Astrocyte (in vitro differentiated cells and primary cell): ENCODE data around the gene ITGB8. TPM values are rescaled to one million over a fixed set of nuclear protein-coding genes. Genes with fewer than 3 reads are reported as not detected.

ENCODE experiments used
- DNase-seq: peaks from one replicate; pipeline ENCODE4 v3.0.0-alpha.2; 2010; ENCODE audit warnings: low read depth
- FAIRE-seq: peaks from 2 replicates; lab custom pipeline; 2011; peaks lifted over from hg19 to GRCh38; lab: Jason Lieb, UNC
- H2AFZ ChIP-seq: 2 replicates; pipeline ENCODE4 v1.6.0; 2012; ENCODE audit warnings: low read depth, low read length, inconsistent platforms
- H3K27ac ChIP-seq: 2 replicates; pipeline ENCODE4 v1.5.1; 2011; ENCODE audit warnings: low read depth, low read length, inconsistent platforms
- H3K27me3 ChIP-seq: 2 replicates; pipeline ENCODE4 v1.6.0; 2011; ENCODE audit warnings: low read length, inconsistent platforms; ENCODE audit not compliant: insufficient read depth
- H3K36me3 ChIP-seq: 2 replicates; pipeline ENCODE4 v1.5.1; 2011; ENCODE audit warnings: low read length, inconsistent platforms; ENCODE audit not compliant: insufficient read depth
- H3K4me1 ChIP-seq: 2 replicates; pipeline ENCODE4 v1.5.1; 2011; ENCODE audit warnings: low read length, inconsistent platforms; ENCODE audit not compliant: insufficient read depth
- H3K4me2 ChIP-seq: 2 replicates; pipeline ENCODE4 v1.6.0; 2012; ENCODE audit warnings: low read length, inconsistent platforms
- H3K4me3 ChIP-seq: 2 replicates; pipeline ENCODE4 v1.5.1; 2011; ENCODE audit warnings: low read depth, mild to moderate bottlenecking, low read length, inconsistent platforms; ENCODE audit not compliant: insufficient read depth
- H3K79me2 ChIP-seq: 2 replicates; pipeline ENCODE4 v1.6.0; 2012; ENCODE audit warnings: mild to moderate bottlenecking, low read length, inconsistent platforms; ENCODE audit not compliant: insufficient read depth
- H3K9ac ChIP-seq: 2 replicates; pipeline ENCODE4 v1.6.0; 2012; ENCODE audit warnings: mild to moderate bottlenecking, low read length, inconsistent platforms
- H3K9me3 ChIP-seq: 2 replicates; pipeline ENCODE4 v1.5.1; 2012; ENCODE audit warnings: low read depth, mild to moderate bottlenecking, low read length, inconsistent platforms; ENCODE audit not compliant: insufficient read depth
- H4K20me1 ChIP-seq: 2 replicates; pipeline ENCODE4 v1.6.0; 2012; ENCODE audit warnings: low read length, inconsistent platforms; ENCODE audit not compliant: insufficient read depth
- H3K27ac Mint-ChIP-seq: one replicate; pipeline ENCODE4 v1.8.0; 2021; ENCODE audit warnings: mild to moderate bottlenecking, mixed read lengths; ENCODE audit not compliant: unreplicated experiment
- H3K27me3 Mint-ChIP-seq: one replicate; pipeline ENCODE4 v1.8.0; 2021; ENCODE audit warnings: low read depth, mixed read lengths; ENCODE audit not compliant: unreplicated experiment
- H3K36me3 Mint-ChIP-seq: one replicate; pipeline ENCODE4 v1.8.0; 2021; ENCODE audit warnings: low read depth, mixed read lengths; ENCODE audit not compliant: unreplicated experiment
- H3K4me1 Mint-ChIP-seq: one replicate; pipeline ENCODE4 v1.8.0; 2021; ENCODE audit warnings: low read depth, mixed read lengths; ENCODE audit not compliant: unreplicated experiment
- H3K4me3 Mint-ChIP-seq: one replicate; pipeline ENCODE4 v1.8.0; 2021; ENCODE audit warnings: mild to moderate bottlenecking, moderate library complexity, mixed read lengths; ENCODE audit not compliant: unreplicated experiment
- H3K9me3 Mint-ChIP-seq: one replicate; pipeline ENCODE4 v1.8.0; 2021; ENCODE audit warnings: mild to moderate bottlenecking, mixed read lengths; ENCODE audit not compliant: unreplicated experiment
- CTCF ChIP-seq: IDR thresholded peaks from 2 replicates; pipeline ENCODE4 v1.5.1; 2011; ENCODE audit warnings: low read depth, mild to moderate bottlenecking, inconsistent platforms, low read length, moderate library complexity; ENCODE audit not compliant: insufficient read depth
- EZH2 ChIP-seq: IDR thresholded peaks from 2 replicates; pipeline ENCODE4 v1.6.1; 2012; ENCODE audit warnings: mild to moderate bottlenecking, low read length, inconsistent platforms; ENCODE audit not compliant: insufficient read depth
- total RNA-seq: library from RNA; stranded (reverse); gene quantifications from 2 replicates; pipeline ENCODE4 v1.2.1, GENCODE V29; 2021

Gene ITGB8
- total RNA-seq, 1 donor from 2014 or later, result 10.8 TPM

- Histone ChIP-seq H3K36me3 (no peaks in the 10 kb centered on the region), H3K9ac (no peak overlapping the region), H2AFZ (no peak overlapping the region), H3K4me2 (no peak overlapping the region), H3K79me2 (no peaks in the 10 kb centered on the region), H3K27ac (no peak overlapping the region), H3K27me3 (no peaks in the 10 kb centered on the region), H3K4me1 (peaks cover 7% of the 10 kb centered on the region), H4K20me1 (no peaks in the 10 kb centered on the region), H3K4me3 (no peak overlapping the region), H3K9me3 (no peaks in the 10 kb centered on the region)
- Mint-ChIP-seq H3K36me3 (no peaks in the 10 kb centered on the region), H3K27ac (no peak overlapping the region), H3K4me3 (no peak overlapping the region), H3K4me1 (peaks cover 4% of the 10 kb centered on the region), H3K9me3 (no peaks in the 10 kb centered on the region), H3K27me3 (no peaks in the 10 kb centered on the region)
- FAIRE-seq (no peak), DNase-seq (no peak)
- TF ChIP-seq CTCF (no peak), EZH2 (no peak)
Measured at GRCh38 chr7:20312562-20312961, 18.1 kb upstream of the ITGB8 start.

GRCh38 chr7:20313626-20314025, 17.1 kb upstream of the ITGB8 start:
- H3K27ac Mint-ChIP-seq, result no peak overlapping the region
- no peak for DNase-seq
- H3K4me3 Mint-ChIP-seq, result no peak overlapping the region
- no peaks in the 10 kb centered on the region for H3K36me3 Mint-ChIP-seq
- no peak for TF ChIP-seq EZH2
- no peak for TF ChIP-seq CTCF
- Histone ChIP-seq H3K9ac (no peak overlapping the region), H3K79me2 (no peaks in the 10 kb centered on the region), H3K27me3 (no peaks in the 10 kb centered on the region), H2AFZ (no peak overlapping the region), H3K4me2 (no peak overlapping the region), H3K27ac (no peak overlapping the region), H3K4me1 (no peaks in the 10 kb centered on the region), H4K20me1 (no peaks in the 10 kb centered on the region), H3K9me3 (no peaks in the 10 kb centered on the region), H3K36me3 (no peaks in the 10 kb centered on the region), H3K4me3 (no peak overlapping the region)
- no peaks in the 10 kb centered on the region for H3K4me1 Mint-ChIP-seq
- no peak for FAIRE-seq
- H3K27me3 Mint-ChIP-seq, result no peaks in the 10 kb centered on the region
- no peaks in the 10 kb centered on the region for H3K9me3 Mint-ChIP-seq

GRCh38 chr7:20314198-20314597, 16.5 kb upstream of the ITGB8 start:
- H3K9me3 ChIP-seq, result no peaks in the 10 kb centered on the region
- Mint-ChIP-seq H3K27ac (no peak overlapping the region), H3K4me1 (no peaks in the 10 kb centered on the region), H3K27me3 (no peaks in the 10 kb centered on the region), H3K36me3 (no peaks in the 10 kb centered on the region), H3K9me3 (no peaks in the 10 kb centered on the region), H3K4me3 (no peak overlapping the region)
- no peaks in the 10 kb centered on the region for H3K79me2 ChIP-seq
- H3K4me1 ChIP-seq, result no peaks in the 10 kb centered on the region
- FAIRE-seq, result no peak
- H2AFZ ChIP-seq, result no peak overlapping the region
- DNase-seq, result no peak
- no peak overlapping the region for H3K4me2 ChIP-seq
- no peaks in the 10 kb centered on the region for H4K20me1 ChIP-seq
- no peaks in the 10 kb centered on the region for H3K36me3 ChIP-seq
- no peak overlapping the region for H3K27ac ChIP-seq
- H3K9ac ChIP-seq, result no peak overlapping the region
- TF ChIP-seq CTCF (no peak), EZH2 (no peak)
- H3K4me3 ChIP-seq, result no peak overlapping the region
- H3K27me3 ChIP-seq, result no peaks in the 10 kb centered on the region
